ENCODE data around the gene TAS2R60. TPM values are rescaled to one million over a fixed set of nuclear protein-coding genes. Genes with fewer than 3 reads are reported as not detected.
A peak's percentile ranks its signal among the peaks of the same experiment; 100 is the strongest.

The TAS2R60 gene
- total RNA-seq, 1 donor = not detected

- no peaks in the 10 kb centered on the region for H3K36me3 ChIP-seq (ENCODE audit: insufficient read depth, low read length)
- H3K27ac ChIP-seq (ENCODE audit: low read depth, low read length) = peak overlapping the region; percentile 13
- H4K20me1 ChIP-seq (ENCODE audit: insufficient read depth, low read length) = no peaks in the 10 kb centered on the region
- no peaks in the 10 kb centered on the region for H3K27me3 ChIP-seq (ENCODE audit: insufficient read depth, low read length)
- no peak overlapping the region for H3K4me2 ChIP-seq (ENCODE audit: insufficient read depth, low read length)
- H3K79me2 ChIP-seq (ENCODE audit: insufficient read depth, low read length) = no peaks in the 10 kb centered on the region
- DNase-seq (ENCODE audit: insufficient read length, low spot score, missing footprints) = no peak
- no peak overlapping the region for H3K4me3 ChIP-seq (ENCODE audit: insufficient read depth, low read length)
- no peaks in the 10 kb centered on the region for H3K9me3 ChIP-seq (ENCODE audit: low read depth, low read length)
- peaks cover 38% of the 10 kb centered on the region for H3K4me1 ChIP-seq (ENCODE audit: insufficient read depth, low read length)
- H2AFZ ChIP-seq (ENCODE audit: low read length) = peak overlapping the region; percentile 53
- TF ChIP-seq CTCF (IDR thresholded peaks at IDR 0.05; ENCODE audit: extremely low read depth, low read depth, low read length) = no peak
These were observed 17.2 kb downstream of the TAS2R60 start for GRCh38 chr7:143460271-143460979.

GRCh38 chr7:143462045-143462444 is 18.8 kb downstream of the TAS2R60 start:
- H3K9me3 ChIP-seq (ENCODE audit: low read depth, low read length) = no peaks in the 10 kb centered on the region
- H4K20me1 ChIP-seq (ENCODE audit: insufficient read depth, low read length) = no peaks in the 10 kb centered on the region
- peaks cover 28% of the 10 kb centered on the region for H3K4me1 ChIP-seq (ENCODE audit: insufficient read depth, low read length)
- H3K79me2 ChIP-seq (ENCODE audit: insufficient read depth, low read length) = no peaks in the 10 kb centered on the region
- H3K27ac ChIP-seq (ENCODE audit: low read depth, low read length) = no peak overlapping the region
- H3K4me3 ChIP-seq (ENCODE audit: insufficient read depth, low read length) = no peak overlapping the region
- H3K4me2 ChIP-seq (ENCODE audit: insufficient read depth, low read length) = no peak overlapping the region
- H2AFZ ChIP-seq (ENCODE audit: low read length) = no peak overlapping the region
- DNase-seq (ENCODE audit: insufficient read length, low spot score, missing footprints) = no peak
- TF ChIP-seq CTCF (IDR thresholded peaks at IDR 0.05; ENCODE audit: extremely low read depth, low read depth, low read length) = no peak
- H3K27me3 ChIP-seq (ENCODE audit: insufficient read depth, low read length) = no peaks in the 10 kb centered on the region
- no peaks in the 10 kb centered on the region for H3K36me3 ChIP-seq (ENCODE audit: insufficient read depth, low read length)

GRCh38 chr7:143463556-143463955 is 20.3 kb downstream of the TAS2R60 start:
- Histone ChIP-seq H3K4me3 (ENCODE audit: insufficient read depth, low read length) (no peak overlapping the region), H2AFZ (ENCODE audit: low read length) (no peak overlapping the region), H3K9me3 (ENCODE audit: low read depth, low read length) (no peaks in the 10 kb centered on the region), H3K27me3 (ENCODE audit: insufficient read depth, low read length) (no peaks in the 10 kb centered on the region), H3K36me3 (ENCODE audit: insufficient read depth, low read length) (no peaks in the 10 kb centered on the region), H3K4me1 (ENCODE audit: insufficient read depth, low read length) (peaks cover 13% of the 10 kb centered on the region), H3K27ac (ENCODE audit: low read depth, low read length) (no peak overlapping the region), H4K20me1 (ENCODE audit: insufficient read depth, low read length) (no peaks in the 10 kb centered on the region), H3K79me2 (ENCODE audit: insufficient read depth, low read length) (no peaks in the 10 kb centered on the region), H3K4me2 (ENCODE audit: insufficient read depth, low read length) (no peak overlapping the region)
- no peak for TF ChIP-seq CTCF (IDR thresholded peaks at IDR 0.05; ENCODE audit: extremely low read depth, low read depth, low read length)
- DNase-seq (ENCODE audit: insufficient read length, low spot score, missing footprints) = no peak

- no peak overlapping the region for H3K27ac ChIP-seq (ENCODE audit: low read depth, low read length)
- peaks cover 9% of the 10 kb centered on the region for H3K4me1 ChIP-seq (ENCODE audit: insufficient read depth, low read length)
- no peak overlapping the region for H2AFZ ChIP-seq (ENCODE audit: low read length)
- no peaks in the 10 kb centered on the region for H3K36me3 ChIP-seq (ENCODE audit: insufficient read depth, low read length)
- TF ChIP-seq CTCF (IDR thresholded peaks at IDR 0.05; ENCODE audit: extremely low read depth, low read depth, low read length) = no peak
- no peaks in the 10 kb centered on the region for H3K9me3 ChIP-seq (ENCODE audit: low read depth, low read length)
- no peak overlapping the region for H3K4me2 ChIP-seq (ENCODE audit: insufficient read depth, low read length)
- no peaks in the 10 kb centered on the region for H3K27me3 ChIP-seq (ENCODE audit: insufficient read depth, low read length)
- no peaks in the 10 kb centered on the region for H4K20me1 ChIP-seq (ENCODE audit: insufficient read depth, low read length)
- no peak overlapping the region for H3K4me3 ChIP-seq (ENCODE audit: insufficient read depth, low read length)
- DNase-seq (ENCODE audit: insufficient read length, low spot score, missing footprints) = no peak
- no peaks in the 10 kb centered on the region for H3K79me2 ChIP-seq (ENCODE audit: insufficient read depth, low read length)
These were observed 20.7 kb downstream of the TAS2R60 start for GRCh38 chr7:143463957-143464356.
